ENCODE results near the gene CTDSPL.

The CTDSPL gene

GRCh38 chr3:37852097-37852496 is 9.6 kb upstream of the CTDSPL start:
- no peak for TF ChIP-seq CTCF (IDR thresholded peaks at IDR 0.05; ENCODE audit: low read length, missing control alignments)
- H3K4me3 ChIP-seq (replicated peaks; ENCODE audit: low read depth, low read length): no peak overlapping the region
- peak; percentile 55 for DNase-seq (ENCODE audit: low read depth)

- no peak overlapping the region for H3K4me3 ChIP-seq (replicated peaks; ENCODE audit: low read depth, low read length)
- no peak for TF ChIP-seq CTCF (IDR thresholded peaks at IDR 0.05; ENCODE audit: low read length, missing control alignments)
- DNase-seq (ENCODE audit: low read depth): no peak
These were observed 8.9 kb upstream of the CTDSPL start for GRCh38 chr3:37852771-37853170.

GRCh38 chr3:37853691-37854413 is 7.8 kb upstream of the CTDSPL start:
- no peak for DNase-seq (ENCODE audit: low read depth)
- no peak for TF ChIP-seq CTCF (IDR thresholded peaks at IDR 0.05; ENCODE audit: low read length, missing control alignments)

GRCh38 chr3:37855363-37855970 is 6.2 kb upstream of the CTDSPL start:
- peak; percentile 80 for DNase-seq (ENCODE audit: low read depth)
- H3K4me3 ChIP-seq (replicated peaks; ENCODE audit: low read depth, low read length): no peak overlapping the region
- peak; percentile 85 for TF ChIP-seq CTCF (IDR thresholded peaks at IDR 0.05; ENCODE audit: low read length, missing control alignments)

More at GRCh38 chr3:37853691-37854413, 7.8 kb upstream of the CTDSPL start:
- no peak overlapping the region for H3K4me3 ChIP-seq (replicated peaks; ENCODE audit: low read depth, low read length)

GRCh38 chr3:37856381-37856780 is 5.3 kb upstream of the CTDSPL start:
- H3K4me3 ChIP-seq (replicated peaks; ENCODE audit: low read depth, low read length): no peak overlapping the region
- TF ChIP-seq CTCF (IDR thresholded peaks at IDR 0.05; ENCODE audit: low read length, missing control alignments): no peak
- DNase-seq (ENCODE audit: low read depth): no peak

- DNase-seq (ENCODE audit: low read depth): peak; percentile 10
- H3K4me3 ChIP-seq (replicated peaks; ENCODE audit: low read depth, low read length): no peak overlapping the region
- TF ChIP-seq CTCF (IDR thresholded peaks at IDR 0.05; ENCODE audit: low read length, missing control alignments): no peak
These were observed 2.9 kb upstream of the CTDSPL start for GRCh38 chr3:37858742-37859141.
